HFF-Myc (cell line): ENCODE data around the gene ITGA6.

Experiments used
- DNase-seq: peaks from one replicate; pipeline ENCODE4 v3.0.0-alpha.2; 2011; ENCODE audit warnings: low read depth; ENCODE audit errors: extremely low read depth
- H3K4me3 ChIP-seq: replicated peaks from 2 replicates; pipeline ENCODE4 v1.5.1; 2011; ENCODE audit warnings: low read depth, mild to moderate bottlenecking, control low read depth, low read length
- TF ChIP-seq, protein P1 (sequence below): IDR thresholded peaks from 2 replicates; pipeline ENCODE4 v1.5.1; 2012; ENCODE audit warnings: mild to moderate bottlenecking, low read depth, low read length, control low read depth; ENCODE audit errors: missing control alignments

ITGA6 gene

DNA sequence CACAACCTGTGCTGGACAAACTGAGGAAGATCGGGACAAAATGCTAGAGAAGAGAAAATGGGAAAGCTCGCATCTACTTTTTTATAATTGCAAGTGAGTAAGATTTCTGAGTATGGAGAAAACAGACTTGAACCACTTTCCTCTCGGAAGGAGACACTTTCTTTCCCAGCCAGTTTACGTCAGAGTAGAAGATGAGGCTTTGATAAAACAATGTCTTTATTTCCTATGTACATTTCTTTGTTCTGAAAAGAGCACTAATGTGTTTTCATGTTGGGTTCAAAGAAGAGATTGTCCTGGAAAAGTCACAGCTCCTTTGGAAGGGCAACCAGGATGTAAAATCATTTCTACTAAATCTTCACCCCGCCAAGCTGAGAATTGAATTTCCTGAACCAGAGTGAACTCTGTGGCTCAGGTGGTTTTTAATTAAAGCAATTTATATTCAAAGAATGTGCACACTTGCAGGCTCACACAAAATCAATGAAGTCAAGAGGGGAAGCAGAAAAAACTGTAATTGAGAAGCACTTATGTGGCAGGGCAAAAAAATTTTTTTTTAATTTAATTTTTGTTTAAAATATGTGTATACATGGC, 23.4 kb upstream of the ITGA6 start:
- H3K4me3 ChIP-seq: no peak overlapping the region
- DNase-seq: no peak
- TF ChIP-seq, protein P1, sequence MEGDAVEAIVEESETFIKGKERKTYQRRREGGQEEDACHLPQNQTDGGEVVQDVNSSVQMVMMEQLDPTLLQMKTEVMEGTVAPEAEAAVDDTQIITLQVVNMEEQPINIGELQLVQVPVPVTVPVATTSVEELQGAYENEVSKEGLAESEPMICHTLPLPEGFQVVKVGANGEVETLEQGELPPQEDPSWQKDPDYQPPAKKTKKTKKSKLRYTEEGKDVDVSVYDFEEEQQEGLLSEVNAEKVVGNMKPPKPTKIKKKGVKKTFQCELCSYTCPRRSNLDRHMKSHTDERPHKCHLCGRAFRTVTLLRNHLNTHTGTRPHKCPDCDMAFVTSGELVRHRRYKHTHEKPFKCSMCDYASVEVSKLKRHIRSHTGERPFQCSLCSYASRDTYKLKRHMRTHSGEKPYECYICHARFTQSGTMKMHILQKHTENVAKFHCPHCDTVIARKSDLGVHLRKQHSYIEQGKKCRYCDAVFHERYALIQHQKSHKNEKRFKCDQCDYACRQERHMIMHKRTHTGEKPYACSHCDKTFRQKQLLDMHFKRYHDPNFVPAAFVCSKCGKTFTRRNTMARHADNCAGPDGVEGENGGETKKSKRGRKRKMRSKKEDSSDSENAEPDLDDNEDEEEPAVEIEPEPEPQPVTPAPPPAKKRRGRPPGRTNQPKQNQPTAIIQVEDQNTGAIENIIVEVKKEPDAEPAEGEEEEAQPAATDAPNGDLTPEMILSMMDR: no peak

DNA sequence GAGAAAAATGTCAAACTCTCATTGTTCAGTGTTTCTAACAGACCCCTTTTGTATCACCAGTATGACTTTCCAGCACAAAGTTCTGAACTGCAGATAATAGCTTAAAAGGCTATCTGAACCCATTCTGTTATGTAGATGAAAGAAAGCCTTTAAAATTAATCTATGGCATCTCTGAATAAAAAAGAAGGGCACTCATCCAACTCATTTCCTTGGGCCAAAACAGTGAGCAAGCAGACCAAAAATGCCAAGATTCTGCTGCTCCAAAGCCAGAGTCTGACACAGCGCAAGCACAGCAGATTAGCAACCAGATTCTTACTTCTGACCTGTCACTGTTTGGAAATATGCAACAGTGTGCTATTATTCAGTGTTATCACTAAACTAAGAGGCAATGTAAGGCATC, 22.6 kb upstream of the ITGA6 start:
- DNase-seq: no peak
- TF ChIP-seq, protein P1: no peak
- H3K4me3 ChIP-seq: no peak overlapping the region

DNA sequence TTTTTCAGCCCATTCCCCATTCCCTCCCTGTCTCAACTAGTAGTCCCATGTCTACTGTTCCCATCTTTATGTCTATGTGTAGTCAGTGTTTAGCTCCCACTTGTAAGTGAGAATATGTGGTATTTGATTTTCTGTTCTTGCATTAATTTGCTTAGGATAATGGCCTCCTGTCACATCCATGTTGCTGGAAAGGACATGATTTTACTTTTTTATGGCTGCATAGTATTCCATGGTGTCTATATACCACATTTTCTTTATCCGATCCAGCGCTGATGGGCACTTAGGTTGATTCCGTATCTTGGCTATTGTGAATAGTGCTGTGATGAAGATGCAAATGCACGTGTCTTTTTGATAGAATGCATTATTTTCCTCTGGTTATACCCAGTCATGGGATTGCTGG, 21.7 kb upstream of the ITGA6 start:
- H3K4me3 ChIP-seq: no peak overlapping the region
- TF ChIP-seq, protein P1: no peak
- DNase-seq: no peak

DNA sequence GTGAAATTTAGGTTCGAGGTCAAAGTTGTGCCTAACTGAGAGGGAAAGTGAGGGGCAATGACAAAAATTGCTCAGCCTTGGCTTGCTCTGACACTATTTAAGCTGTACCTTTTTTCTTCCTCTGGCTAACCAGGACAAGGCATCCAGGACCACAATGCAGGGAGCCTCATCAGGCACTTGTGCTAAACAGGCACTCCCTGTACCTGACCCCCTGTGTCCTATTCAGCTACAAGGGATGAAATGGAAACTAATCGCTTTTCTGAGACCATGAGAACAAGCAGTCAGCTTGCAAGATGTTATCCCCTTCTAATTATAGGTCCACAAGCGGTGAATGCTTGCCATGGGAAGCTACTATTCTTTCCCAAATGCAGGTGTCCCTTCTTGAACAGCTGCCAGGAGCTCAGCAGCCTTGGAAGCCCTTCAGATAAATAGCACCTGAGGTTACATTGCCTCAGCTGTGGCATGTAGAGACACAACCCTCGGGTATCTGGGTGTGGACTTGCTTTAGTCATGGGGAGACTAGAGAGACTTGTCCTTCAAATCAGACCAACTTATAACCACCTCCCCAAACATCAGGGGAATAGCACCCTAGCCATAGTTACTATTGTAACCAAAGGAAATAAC, 19.1 kb upstream of the ITGA6 start:
- TF ChIP-seq, protein P1: no peak
- no peak for DNase-seq
- no peak overlapping the region for H3K4me3 ChIP-seq

DNA sequence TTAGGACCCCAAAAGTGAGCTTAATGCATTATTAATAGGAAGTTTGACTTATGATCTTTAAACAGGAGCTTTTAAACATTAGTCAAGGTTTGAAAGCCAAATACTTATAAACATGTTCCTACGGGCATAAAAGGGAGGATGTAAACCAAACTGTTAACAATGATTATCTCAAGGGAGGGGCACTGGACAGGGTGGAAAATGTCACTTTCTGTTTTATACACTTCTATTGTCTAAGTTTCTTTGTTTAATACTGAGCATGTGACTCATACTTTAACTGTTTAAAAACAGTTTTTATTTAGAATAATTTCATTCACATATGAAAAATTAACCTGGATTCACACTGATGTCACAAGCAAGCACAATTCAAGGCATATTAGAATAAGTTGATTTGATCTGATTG, 18.3 kb upstream of the ITGA6 start:
- DNase-seq: no peak
- TF ChIP-seq, protein P1: no peak
- no peak overlapping the region for H3K4me3 ChIP-seq

DNA sequence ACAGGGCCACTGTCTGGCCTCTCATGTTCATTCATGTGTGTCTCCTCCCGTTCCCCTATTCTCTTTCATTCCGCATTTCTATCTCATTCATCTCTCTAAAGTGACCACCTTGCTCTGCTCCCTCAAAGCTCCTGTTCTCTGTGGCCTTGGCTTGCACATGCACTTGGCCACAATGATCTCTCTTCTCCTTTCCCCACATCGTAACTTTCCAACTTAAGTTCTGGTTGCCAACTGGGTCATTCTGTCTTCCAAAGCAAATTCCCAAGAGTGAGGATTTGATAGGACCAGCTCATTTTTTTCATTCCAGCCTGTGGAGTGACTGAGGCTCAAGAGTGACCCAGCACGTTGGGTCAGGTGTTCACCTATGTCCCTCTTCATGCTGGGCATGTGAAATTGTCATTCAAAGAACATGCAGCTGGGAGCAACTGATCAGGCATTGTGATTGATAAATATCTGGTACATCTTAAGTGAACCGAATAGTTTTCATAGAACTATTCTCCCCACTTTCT, 14.3 kb upstream of the ITGA6 start:
- DNase-seq: no peak
- H3K4me3 ChIP-seq: no peak overlapping the region
- TF ChIP-seq, protein P1: no peak
